GM19351 (cell line): ENCODE data around the gene CORO1C.

ENCODE experiments used
- ATAC-seq: cut with Tn5 transposase; IDR thresholded peaks from one replicate; pipeline ENCODE4 v1.9.1; 2021; ENCODE audit warnings: mild to moderate bottlenecking, moderate library complexity; ENCODE audit not compliant: unreplicated experiment

The CORO1C gene

GRCh38 chr12:108653922-108654321, 77.4 kb downstream of the CORO1C start:
- no peak for ATAC-seq

GRCh38 chr12:108653082-108653516, 78.2 kb downstream of the CORO1C start:
- no peak for ATAC-seq

- no peak for ATAC-seq
Measured at GRCh38 chr12:108650083-108650482, 81.2 kb downstream of the CORO1C start.

- ATAC-seq = no peak
Measured at GRCh38 chr12:108649669-108650068, 81.6 kb downstream of the CORO1C start.

- ATAC-seq = no peak
Measured at GRCh38 chr12:108649126-108649525, 82.2 kb downstream of the CORO1C start.

GRCh38 chr12:108648371-108648770, 82.9 kb downstream of the CORO1C start:
- ATAC-seq = no peak

- ATAC-seq = no peak
Measured at GRCh38 chr12:108647585-108648287, 83.6 kb downstream of the CORO1C start.

GRCh38 chr12:108646600-108647579, 84.4 kb downstream of the CORO1C start:
- no peak for ATAC-seq

GRCh38 chr12:108645686-108646599, 85.4 kb downstream of the CORO1C start:
- no peak for ATAC-seq

GRCh38 chr12:108644811-108645120, 86.6 kb downstream of the CORO1C start:
- no peak for ATAC-seq

GRCh38 chr12:108643941-108644810, 87.1 kb downstream of the CORO1C start:
- ATAC-seq = no peak

GRCh38 chr12:108642899-108643654, 88.2 kb downstream of the CORO1C start:
- ATAC-seq = no peak

GRCh38 chr12:108642269-108642870, 88.9 kb downstream of the CORO1C start:
- no peak for ATAC-seq

- ATAC-seq = no peak
Measured at GRCh38 chr12:108641446-108642268, 89.7 kb downstream of the CORO1C start.

- no peak for ATAC-seq
Measured at GRCh38 chr12:108640802-108641445, 90.4 kb downstream of the CORO1C start.

- no peak for ATAC-seq
Measured at GRCh38 chr12:108638997-108639822, 92.1 kb downstream of the CORO1C start.
